GM23338 (cell line): ENCODE data around the gene DENND1B.

ENCODE experiments used
- CREB1 ChIP-seq: fragments of 250-450 bp; sonication (Bioruptor Pico); IDR thresholded peaks from 2 replicates; pipeline ENCODE4 v1.5.0; 2020; ENCODE audit warnings: low read depth, mild to moderate bottlenecking, moderate library complexity
- CTCF ChIP-seq, 2 experiments: fragments of 200-600 bp in 1 of 2; sonication (generic) in 1 of 2; conservative IDR thresholded peaks; 2 replicates each; pipeline versions ENCODE4 v1.5.1 to v1.6.1; 2016 to 2017; ENCODE audit warnings: antibody characterized with exemption in 2 of 2, low read depth in 2 of 2, mild to moderate bottlenecking in 2 of 2, moderate library complexity in 1 of 2
- EZH2 ChIP-seq: fragments of 200-600 bp; sonication (generic); IDR thresholded peaks from one replicate; pipeline ENCODE4 v1.8.0; 2017; ENCODE audit warnings: antibody characterized with exemption, mild to moderate bottlenecking, low read depth; ENCODE audit not compliant: unreplicated experiment
- EZH2phosphoT487 ChIP-seq: fragments of 200-600 bp; sonication (generic); IDR thresholded peaks from one replicate; pipeline ENCODE4 v1.8.1; 2018; ENCODE audit warnings: antibody characterized with exemption; ENCODE audit not compliant: unreplicated experiment
- POLR2AphosphoS5 ChIP-seq: IDR thresholded peaks from 2 replicates; pipeline ENCODE4 v1.6.1; 2016; ENCODE audit warnings: antibody characterized with exemption, low read depth
- STAT1 ChIP-seq: IDR thresholded peaks from one replicate; pipeline ENCODE4 v1.6.1; 2016; ENCODE audit warnings: antibody characterized with exemption; ENCODE audit not compliant: unreplicated experiment
- ZNF114 ChIP-seq: fragments of 250-450 bp; sonication (Bioruptor Pico); IDR thresholded peaks from 2 replicates; pipeline ENCODE4 v1.5.0; 2020; ENCODE audit warnings: mild to moderate bottlenecking, moderate library complexity
- ZNF331 ChIP-seq: fragments of 250-450 bp; sonication (Bioruptor Pico); IDR thresholded peaks from 2 replicates; pipeline ENCODE4 v1.5.0; 2020; ENCODE audit warnings: low read depth, mild to moderate bottlenecking, moderate library complexity

GRCh38 chr1:197743578-197743977 lies 31.7 kb downstream of the DENND1B start:
- no peak for TF ChIP-seq POLR2AphosphoS5
- TF ChIP-seq CTCF (conservative IDR thresholded peaks at IDR 0.05; ENCODE audit: low read depth in 2 of 2) = no peak
- no peak for TF ChIP-seq EZH2
- no peak for TF ChIP-seq CREB1 (CRISPR knock-in tag)
- no peak for TF ChIP-seq ZNF331 (CRISPR knock-in tag)
- TF ChIP-seq EZH2phosphoT487 = no peak
- TF ChIP-seq STAT1 = no peak
- TF ChIP-seq ZNF114 (CRISPR knock-in tag) = no peak
